KG1 (cell line): ENCODE data around the gene LIAS.
"Not testable (repeated sequence)": the region's sequence is repeated elsewhere in the genome, so short reads cannot be mapped to it uniquely, and the experiment has no call there.

Source experiments
- DNase-seq: peaks from one replicate; lab custom pipeline; 2025; lab: John Stamatoyannopoulos, UW

Gene LIAS

DNA sequence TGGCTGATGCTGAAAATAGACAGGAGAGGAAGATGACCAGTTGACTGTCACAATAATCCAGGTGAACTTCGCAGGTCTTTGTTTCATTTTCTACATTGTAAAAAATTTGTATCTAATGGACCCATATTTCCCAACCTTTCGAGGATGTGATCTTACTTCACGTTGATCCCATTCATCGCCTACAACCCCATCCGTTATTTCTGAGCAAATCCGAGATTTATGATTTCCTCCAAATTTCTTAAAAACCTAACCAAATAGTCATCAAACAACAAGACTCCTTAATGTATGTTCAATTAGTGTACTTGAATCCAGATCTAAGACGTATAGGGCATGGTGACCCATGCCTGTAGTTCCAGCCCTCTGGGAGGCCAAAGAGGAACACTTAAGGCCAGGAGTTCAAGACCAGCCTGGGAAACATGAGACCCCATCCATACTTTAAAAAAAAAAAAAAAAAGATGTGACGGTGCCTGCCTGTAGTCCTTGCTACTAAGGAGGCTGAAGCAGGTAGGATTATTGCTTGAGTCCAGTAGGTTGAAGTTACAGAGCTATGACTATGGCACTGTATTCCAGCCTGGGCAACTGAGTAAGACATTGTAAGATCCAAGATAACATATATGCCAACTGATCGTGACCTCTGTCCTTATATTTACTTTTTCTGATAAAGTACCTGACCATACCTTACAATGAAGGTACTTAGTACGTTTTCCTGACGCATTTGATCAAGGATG lies 5.8 kb upstream of the LIAS start:
- no peak for DNase-seq

DNA sequence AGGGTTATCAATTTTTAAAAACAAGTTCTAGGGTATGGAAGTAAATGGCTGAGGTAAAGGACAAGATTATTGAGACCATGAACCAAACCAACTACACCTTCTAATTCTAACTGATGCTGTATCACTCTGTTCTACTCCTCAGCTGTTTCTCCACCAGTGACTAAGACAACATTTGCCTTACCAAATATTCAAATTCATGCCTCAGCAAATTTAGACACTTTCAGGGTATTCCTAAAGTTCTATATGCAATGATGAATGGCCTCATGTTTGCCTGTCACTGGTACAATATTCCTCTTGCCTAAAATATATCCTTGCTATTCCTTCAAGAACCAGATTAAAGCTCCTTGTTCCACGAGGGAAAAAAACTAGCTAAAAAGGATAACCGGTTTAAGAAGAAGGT lies 5.1 kb upstream of the LIAS start:
- DNase-seq, result no peak

DNA sequence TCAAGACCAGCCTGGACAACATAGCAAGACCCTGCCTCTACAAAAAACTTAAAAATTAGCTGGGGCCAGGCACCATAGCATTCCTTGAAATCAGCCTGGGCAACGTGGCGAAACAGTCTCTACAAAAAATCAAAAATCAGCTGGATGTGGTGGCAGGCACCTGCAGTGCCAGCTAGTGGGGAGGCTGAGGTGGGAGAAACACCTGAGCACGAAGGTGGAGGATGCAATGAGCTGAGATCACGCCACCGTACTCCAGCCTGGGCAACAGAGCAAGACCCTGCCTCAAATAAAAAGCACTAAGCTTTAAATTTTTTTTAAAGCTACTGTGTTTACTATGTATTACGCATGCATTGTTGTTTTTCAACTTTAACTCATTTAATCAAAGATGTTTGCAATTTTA lies 3.4 kb upstream of the LIAS start:
- no peak for DNase-seq

DNA sequence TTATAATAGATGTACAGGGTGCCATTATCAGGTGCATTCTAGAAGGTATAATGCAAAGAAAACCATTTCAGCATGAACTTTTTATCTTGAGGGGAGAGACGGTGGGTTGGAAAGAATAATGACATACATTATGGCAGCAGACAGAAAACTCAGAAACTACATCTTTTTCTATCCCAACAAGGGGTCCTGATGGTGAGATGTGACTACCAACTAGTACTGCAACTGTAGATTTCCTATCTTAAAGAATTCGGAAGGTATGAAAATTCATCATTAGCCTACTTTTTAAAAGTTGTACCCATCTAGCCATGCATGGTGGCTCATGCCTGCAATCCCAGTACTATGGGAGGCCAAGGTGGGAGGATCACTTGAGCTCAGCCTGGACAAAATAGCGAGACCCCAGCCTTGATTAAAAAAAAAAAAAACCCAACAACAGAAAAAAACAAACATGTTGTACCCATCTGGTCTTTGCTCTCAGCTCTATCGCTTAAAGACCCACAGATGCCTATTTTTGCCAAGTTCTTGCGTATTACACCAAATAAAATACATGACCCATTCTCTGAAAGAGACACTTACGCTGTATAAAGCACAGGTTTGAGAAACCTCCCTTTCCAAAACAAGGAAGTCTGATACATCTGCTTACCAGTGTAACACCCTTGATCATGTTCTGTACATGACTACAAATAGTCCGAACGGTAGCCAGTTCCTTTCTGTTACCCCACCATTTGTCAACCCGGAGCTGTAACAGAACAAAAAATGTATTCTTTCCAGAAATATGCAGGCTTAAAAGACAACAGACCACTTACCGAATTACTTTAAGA lies 1.7 kb upstream of the LIAS start:
- no peak for DNase-seq

DNA sequence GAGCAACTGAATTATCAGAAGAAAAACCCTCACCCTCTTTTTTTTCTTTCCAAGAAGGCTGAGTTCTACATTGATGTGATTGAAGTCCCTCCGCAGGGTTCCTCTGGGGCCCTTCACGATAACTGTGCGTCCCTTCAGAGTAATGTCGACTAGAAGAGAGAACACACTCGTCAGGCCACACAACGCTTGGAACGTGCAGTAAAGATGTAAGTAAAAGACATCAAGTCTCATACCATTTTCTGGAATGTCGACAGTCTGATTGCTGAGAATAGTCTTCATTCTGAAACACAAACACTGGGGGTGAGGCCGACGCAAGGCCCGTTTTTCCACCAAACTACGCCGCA lies 723 bp upstream of the LIAS start:
- not testable (repeated sequence) for DNase-seq

DNA sequence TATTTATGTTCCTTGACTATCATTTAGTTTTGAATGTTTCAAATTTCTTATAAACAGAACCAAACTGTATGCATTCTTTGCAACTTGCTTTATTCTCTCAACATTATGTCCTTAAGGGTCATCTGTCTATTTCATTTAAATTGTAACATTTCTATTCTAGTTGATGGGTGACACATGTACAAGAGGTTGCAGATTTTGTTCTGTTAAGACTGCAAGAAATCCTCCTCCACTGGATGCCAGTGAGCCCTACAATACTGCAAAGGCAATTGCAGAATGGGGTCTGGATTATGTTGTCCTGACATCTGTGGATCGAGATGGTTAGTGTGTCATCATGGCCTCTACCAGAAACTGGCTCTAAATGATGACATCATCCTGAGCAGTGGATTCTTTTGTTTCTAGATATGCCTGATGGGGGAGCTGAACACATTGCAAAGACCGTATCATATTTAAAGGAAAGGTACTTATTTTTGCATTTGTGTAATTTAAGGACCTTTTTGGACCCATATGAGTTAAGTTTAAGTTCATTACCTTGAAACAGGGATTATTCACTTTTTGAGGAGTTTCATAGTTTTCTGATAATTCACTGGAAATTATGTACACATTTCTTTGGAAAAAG lies 6.1 kb downstream of the LIAS start:
- DNase-seq, result no peak

DNA sequence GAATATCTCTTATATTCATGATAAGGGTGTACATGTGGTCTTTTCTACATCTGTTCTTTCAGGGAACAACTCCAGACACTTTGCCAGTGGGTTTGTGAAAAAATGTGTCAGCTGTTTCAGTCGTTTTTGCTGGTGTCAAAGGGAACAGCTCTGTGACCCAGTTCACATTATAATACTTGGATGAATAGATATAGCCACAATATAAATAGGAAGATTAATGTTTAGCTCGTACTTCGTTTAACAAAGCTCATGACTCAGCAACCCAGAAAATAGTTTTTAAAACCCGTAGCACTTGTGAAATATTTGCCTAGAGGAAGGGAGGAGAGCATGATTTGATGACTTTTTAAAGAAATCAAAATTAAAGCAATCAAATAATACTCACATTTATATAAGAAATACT lies 7.9 kb downstream of the LIAS start:
- DNase-seq, result no peak

DNA sequence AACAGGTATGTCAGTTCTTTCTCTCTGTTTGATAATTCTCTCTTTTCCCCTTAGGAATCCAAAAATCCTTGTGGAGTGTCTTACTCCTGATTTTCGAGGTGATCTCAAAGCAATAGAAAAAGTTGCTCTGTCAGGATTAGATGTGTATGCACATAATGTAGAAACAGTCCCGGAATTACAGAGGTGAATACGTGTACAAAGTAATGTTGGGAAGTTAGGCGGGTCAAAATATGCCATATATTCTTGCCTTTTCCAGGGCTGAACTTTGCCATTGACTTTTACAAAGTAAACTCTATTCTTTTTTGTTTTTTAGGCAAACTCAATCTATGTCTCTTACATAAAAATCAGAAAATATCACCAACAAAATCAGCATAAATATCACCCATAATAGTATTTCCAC lies 8.6 kb downstream of the LIAS start:
- no peak for DNase-seq

DNA sequence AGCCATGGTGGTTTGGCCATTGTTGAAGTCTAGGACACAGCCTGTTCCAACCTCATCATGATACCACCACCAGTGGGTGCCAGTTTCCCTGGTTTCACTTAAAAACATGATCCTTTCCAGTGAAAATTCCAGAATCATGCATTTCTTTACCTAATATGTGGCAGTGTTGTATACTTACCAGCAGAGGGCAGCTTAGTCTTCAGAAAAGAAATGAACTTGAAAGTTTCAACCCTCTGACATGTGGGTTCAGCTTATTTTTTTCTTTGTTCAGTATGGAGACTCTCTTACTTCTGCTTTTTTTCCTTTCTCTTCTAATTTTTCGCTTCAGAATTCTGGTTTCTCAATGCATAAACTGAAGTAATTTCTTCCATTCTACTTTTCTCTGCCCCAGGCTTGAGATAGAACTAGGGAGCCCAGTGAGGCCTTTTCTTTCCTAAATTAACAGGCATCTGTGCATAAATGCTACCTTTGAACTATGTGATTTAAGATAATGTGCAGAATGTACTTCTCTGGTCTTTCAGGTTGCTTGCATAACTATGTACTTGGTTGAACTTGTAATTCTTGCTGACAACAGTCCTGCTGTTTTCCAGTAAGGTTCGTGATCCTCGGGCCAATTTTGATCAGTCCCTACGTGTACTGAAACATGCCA lies 10.7 kb downstream of the LIAS start:
- DNase-seq, result peak; percentile 45

DNA sequence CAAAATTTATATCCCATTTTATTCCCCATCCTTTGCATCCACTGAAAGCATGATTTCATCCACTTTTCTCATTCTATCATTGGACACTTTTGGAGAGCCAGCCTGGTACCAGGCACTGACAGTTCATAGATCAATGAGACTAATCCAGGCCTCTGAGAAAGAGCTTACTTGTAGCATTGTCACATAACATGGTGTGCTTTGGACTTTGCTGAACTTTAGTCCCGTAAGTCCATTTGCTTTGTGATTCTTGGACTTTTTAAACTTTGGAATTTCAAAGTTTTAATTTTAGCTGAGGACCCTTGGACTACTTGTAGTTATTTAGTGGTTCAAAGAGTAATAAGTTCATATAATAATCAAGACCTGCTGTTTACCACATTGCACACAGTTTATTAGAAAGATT lies 11.5 kb downstream of the LIAS start:
- no peak for DNase-seq

DNA sequence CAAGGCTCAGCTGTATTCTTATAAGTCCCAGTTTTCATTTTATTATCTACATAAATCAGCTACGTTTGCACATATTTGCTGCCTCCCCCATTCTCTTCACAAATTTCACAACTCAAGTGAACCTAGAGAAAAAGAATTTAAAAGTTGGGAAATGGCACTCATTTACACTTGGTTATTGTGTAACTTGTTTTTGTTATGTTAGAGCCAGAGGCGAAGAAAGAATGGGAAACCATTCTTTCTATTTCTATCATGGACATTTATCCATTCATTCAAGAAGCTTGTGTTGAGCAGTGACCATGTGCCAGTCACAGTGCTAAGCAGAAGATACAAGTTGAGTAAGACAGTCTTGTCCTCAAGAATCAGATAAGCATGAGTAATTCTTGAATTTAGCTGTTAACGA lies 13.5 kb downstream of the LIAS start:
- DNase-seq, result no peak

DNA sequence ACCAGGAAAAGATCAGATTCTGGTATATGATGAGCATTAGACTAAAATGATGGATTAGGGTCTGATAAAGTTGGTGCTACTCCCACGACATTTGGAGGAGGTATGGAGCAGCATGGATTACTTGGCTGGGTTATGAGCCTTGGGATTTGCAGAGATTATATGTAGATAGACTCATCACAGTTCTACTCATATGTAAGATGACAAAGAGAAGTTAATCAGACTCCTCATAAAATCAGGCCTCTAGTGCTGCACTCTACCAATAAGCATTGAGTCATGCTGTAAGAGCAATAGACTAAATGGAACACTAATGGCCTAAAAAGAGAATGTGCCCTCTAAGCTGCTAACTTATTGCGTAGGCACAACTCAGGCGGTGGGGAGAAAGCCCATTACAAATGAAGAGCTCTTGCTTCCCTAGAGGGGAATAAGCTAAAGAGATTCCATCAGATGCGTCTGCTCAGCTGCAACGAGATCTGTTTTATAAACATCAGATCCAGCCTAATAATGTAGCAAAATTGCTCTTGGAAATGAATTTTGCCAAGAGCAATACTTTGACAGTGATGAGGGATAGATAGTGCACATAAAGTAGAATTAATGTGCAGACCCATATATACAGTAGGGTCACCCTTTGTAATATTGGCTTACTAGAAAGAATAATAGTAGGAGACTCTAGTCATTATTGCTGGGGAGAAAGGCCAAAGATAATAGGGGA lies 17.5 kb downstream of the LIAS start:
- no peak for DNase-seq

DNA sequence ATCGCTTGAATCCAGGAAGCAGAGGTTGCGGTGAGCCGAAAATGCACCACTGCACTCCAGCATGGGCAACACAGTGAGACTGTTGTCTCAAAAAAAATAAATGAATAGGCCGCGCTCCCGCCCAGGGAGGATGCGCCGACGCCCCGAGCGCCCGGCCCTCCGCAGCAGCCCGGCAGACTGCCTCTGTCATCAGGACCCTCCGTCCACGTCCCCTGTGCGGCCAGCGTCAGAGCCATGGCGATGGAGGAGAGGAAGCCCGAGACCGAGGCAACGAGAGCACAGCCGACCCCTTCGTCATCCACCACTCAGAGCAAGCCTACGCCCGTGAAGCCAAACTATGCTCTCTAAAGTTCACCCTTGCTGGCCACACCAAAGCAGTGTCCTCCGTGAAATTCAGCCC lies 21.4 kb downstream of the LIAS start:
- DNase-seq, result no peak

DNA sequence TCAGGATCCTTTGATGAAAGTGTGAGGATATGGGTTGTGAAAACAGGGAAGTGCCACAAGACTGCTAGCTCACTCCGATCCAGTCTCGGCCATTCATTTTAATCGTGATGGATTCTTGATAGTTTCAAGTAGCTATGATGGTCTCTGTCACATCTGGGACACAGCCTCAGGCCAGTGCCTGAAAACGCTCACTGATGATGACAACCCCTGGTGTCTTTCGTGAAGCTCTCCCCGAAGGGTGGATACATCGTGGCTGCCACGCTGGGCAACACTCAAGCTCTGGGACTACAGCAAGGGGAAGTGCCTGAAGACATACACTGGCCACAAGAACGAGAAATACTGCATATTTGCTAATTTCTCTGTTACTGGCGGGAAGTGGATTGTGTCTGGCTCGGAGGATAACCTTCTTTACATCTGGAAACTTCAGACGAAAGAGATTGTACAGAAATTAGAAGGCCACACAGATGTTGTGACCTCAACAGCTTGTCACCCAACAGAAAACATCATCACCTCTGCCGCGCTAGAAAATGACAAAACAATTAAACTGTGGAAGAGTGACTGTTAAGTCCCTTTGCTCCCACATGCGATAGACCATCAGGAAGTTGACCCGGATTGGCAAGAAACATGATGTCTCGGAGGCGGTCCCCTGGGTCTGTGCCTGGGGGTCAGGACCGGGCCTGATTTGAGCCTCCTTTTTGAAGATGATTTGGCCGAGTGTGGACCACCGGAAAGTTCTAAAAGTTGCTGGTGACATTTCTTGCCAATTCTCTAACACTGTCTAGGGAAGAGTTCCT lies 22.2 kb downstream of the LIAS start:
- no peak for DNase-seq

DNA sequence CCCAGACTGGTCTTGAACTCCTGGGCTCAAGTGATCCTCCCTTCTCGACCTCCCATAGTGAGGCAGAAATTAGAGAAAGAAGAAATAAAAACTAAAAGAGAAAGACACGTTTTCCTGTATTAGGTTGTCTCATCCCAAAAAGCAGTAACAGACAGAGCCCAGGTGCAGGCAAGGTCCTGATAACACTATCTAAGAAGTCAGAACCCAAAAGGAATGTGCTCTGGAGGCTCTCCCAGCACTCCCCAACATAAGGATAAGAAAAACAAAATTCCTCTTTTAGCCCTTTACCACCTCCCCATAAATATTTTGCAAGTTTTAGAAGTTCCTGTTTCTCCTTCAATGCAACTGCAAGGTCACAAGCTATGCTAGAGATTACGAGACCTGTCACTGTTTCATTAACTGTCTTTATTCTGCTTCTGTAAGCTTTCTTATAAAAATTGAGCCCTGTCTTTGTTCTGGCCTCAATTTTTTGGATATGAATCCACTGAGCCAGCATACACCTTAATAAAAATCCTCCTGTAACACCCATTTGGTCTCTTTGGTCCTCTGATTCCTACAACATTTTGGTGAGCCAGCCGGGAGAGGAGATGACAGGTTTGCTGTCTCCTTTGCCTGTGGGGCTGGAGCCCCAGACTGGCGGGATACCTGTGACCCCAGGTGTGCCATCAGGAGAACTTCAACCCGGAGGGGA lies 25.9 kb downstream of the LIAS start:
- no peak for DNase-seq

DNA sequence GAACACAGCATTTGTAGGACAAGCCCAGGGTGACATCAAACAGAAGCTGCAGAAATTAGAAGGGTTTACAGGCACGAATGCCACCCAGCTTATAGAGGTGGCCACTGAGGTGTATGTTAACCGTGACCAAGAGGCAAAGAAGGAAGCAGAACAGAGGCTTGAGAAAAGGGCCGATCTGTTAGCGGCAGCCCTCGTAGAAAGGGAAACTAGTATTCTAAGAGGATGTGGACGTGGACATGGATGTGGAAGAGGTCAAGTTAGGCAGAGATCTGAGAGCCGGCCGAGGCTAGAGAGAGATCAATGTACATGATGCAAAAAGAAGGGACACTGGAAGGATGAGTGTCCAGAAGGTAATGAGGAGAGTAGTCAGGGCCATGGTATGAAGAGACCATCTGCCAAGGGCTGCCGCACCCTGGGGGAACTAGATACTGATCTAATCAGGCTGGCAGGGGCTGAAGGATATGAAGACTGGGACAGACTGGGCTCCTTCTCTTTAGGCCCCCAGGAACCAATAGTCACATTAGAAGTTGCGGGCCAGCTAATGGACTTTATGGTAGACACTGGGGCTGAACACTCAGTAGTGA lies 27.5 kb downstream of the LIAS start:
- no peak for DNase-seq

DNA sequence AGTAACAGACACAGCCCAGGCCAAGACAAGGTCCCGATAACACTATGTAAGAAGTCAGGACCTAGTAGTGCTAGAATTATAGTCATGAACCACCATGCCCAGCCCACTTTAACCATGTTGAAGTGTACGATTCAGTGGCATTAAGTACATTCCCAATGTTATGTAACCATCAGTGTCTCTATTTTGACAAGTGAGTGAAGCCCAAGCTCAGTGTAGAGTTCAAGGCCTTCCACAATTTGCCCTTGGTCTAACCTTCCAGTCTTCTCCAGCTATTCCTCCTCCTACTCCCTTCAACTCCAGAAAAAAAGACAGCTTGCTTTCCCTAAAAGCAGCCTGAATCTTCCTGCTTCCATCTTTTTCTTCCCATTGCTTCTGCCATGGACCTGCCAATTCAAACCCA lies 31.5 kb downstream of the LIAS start:
- no peak for DNase-seq

DNA sequence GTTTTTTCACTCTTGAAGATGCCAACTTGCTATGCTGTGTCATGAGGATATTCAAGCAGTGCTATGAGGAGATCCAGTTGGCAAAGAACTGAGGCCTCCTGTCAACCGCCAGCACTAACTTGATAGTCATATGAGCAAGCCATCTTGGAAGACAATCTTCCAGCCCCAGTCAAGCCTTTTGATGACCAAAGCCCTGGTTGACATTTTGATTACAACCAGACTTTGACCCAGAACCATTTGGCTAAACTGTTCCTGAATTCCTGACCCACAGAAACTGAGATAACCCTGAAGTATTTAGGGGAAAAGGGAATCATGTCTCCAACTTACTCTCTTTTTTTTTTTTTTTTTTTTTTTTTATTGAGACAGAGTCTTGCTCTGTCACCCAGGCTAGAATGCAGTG lies 35.5 kb downstream of the LIAS start:
- no peak for DNase-seq

DNA sequence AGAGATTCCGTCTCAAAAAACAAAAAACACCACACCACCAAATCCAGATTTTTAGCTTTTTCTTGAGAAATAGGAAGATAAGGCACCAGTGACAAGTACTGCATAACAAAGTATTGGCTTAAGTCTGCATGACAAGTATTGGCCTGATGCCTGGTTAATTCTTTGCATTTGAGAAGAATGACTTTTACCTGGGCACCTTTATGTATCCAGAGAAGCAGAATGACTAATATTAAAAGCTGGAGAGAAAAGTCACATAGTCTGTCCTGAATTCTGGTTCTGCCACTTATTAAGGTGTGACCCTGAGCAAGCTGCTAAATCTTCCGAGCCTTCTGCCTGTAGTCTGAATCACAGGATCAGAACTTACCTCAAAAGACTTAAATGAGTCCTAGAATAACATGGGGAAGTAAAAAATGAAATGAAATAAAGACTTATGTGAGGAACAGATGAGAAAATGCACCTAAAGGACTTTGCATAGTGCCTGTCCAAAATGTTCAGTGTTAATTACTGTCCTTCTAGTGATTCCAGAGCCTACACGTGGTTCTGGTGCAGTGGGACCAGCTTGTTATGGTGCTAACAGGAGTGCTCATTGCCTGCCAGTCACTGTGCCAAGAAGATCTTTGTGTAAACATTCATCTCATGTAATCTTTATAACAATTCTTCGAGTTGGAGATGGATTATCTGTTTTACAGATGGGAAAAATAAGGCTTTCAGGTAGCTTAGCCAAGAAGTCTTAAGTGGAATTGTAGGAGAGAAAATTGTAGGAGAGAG lies 36.8 kb downstream of the LIAS start:
- DNase-seq, result no peak
